Stimulated activated naive B cell treated with anti-CD40 and anti-IgM and Interleukin-4, amounts not matched to agents 10 μg/mL and 1 μg/mL and 100 μg/mL, for 72 hours (primary cell): Measurements from ENCODE around the gene SF3B6.
A peak's percentile ranks its signal among the peaks of the same experiment; 100 is the strongest.
"Not testable (repeated sequence)": the region's sequence is repeated elsewhere in the genome, so short reads cannot be mapped to it uniquely, and the experiment has no call there.

Experiments used
- ATAC-seq, 2 donors: fragments of 150-1000 bp; cut with Tn5 transposase; replicated peaks; 2 replicates each; pipeline ENCODE4 v1.10.0; 2021; ENCODE audit warnings: moderate library complexity in 1 of 2
- DNase-seq: peaks from one replicate; pipeline ENCODE4 v3.0.0; 2021
- H3K27ac Mint-ChIP-seq: one replicate; pipeline ENCODE4 v1.8.0; 2022; ENCODE audit warnings: mild to moderate bottlenecking, mixed read lengths
- H3K27me3 Mint-ChIP-seq, 2 donors: one replicate each; pipeline ENCODE4 v1.8.0; 2022; ENCODE audit warnings: mixed read lengths in 2 of 2
- H3K36me3 Mint-ChIP-seq, 2 donors: one replicate each; pipeline ENCODE4 v1.8.0; 2022; ENCODE audit warnings: mixed read lengths in 2 of 2, mild to moderate bottlenecking in 1 of 2
- H3K4me1 Mint-ChIP-seq, 2 donors: one replicate each; pipeline ENCODE4 v1.8.0; 2022; ENCODE audit warnings: mixed read lengths in 2 of 2, mild to moderate bottlenecking in 1 of 2
- H3K4me3 Mint-ChIP-seq, 2 donors: one replicate each; pipeline ENCODE4 v1.8.0; 2022; ENCODE audit warnings: mild to moderate bottlenecking in 2 of 2, mixed read lengths in 2 of 2, moderate library complexity in 1 of 2
- H3K9me3 Mint-ChIP-seq, 2 donors: one replicate each; pipeline ENCODE4 v1.8.0; 2022; ENCODE audit warnings: mixed read lengths in 2 of 2, mild to moderate bottlenecking in 1 of 2

SF3B6 gene

GRCh38 chr2:24075915-24076848 lies at the start of gene SF3B6:
Gene SF3B6 (minus strand): TSS chr2:24076326. CDS start chr2:24076229, 97 bp downstream.
- peak; percentile 98 for DNase-seq
- no peaks in the 10 kb centered on the region for H3K27me3 Mint-ChIP-seq
- H3K36me3 Mint-ChIP-seq: peaks cover 1 to 19% of the 10 kb centered on the region in 2 donors
- peaks cover 17 to 30% of the 10 kb centered on the region in 2 donors for H3K4me1 Mint-ChIP-seq
- H3K4me3 Mint-ChIP-seq: peak within 1 kb of the TSS; percentile 93 to 98
- no peaks in the 10 kb centered on the region for H3K9me3 Mint-ChIP-seq
- H3K27ac Mint-ChIP-seq: peak within 1 kb of the TSS; percentile 97
- peak; percentile 93 for ATAC-seq

- DNase-seq: no peak
- peaks cover 12 to 26% of the 10 kb centered on the region in 2 donors for H3K4me1 Mint-ChIP-seq
- peak overlapping the region; percentile 92 to 94 for H3K4me3 Mint-ChIP-seq
- peak overlapping the region; percentile 93 for H3K27ac Mint-ChIP-seq
- peaks cover 3 to 4% of the 10 kb centered on the region in 2 donors for H3K36me3 Mint-ChIP-seq
- H3K27me3 Mint-ChIP-seq: no peaks in the 10 kb centered on the region
- peak; percentile 9 to 12 for ATAC-seq
- H3K9me3 Mint-ChIP-seq: no peaks in the 10 kb centered on the region
Observed at GRCh38 chr2:24123922-24124580, 47.9 kb upstream of the SF3B6 start.

GRCh38 chr2:24123195-24123921 lies 47.2 kb upstream of the SF3B6 start, which contains the start of the genes FAM228B and PFN4:
Gene FAM228B (plus strand): TSS chr2:24123469. CDS start chr2:24124362, 893 bp downstream.
Gene PFN4 (minus strand): TSS chr2:24123334. CDS start chr2:24122535, 799 bp downstream.
- no peaks in the 10 kb centered on the region for H3K9me3 Mint-ChIP-seq
- H3K4me1 Mint-ChIP-seq: peaks cover 12 to 24% of the 10 kb centered on the region in 2 donors
- peak; percentile 93 to 95 for ATAC-seq
- peak within 1 kb of the TSS; percentile 92 to 94 for H3K4me3 Mint-ChIP-seq
- H3K36me3 Mint-ChIP-seq: peaks cover 3 to 4% of the 10 kb centered on the region in 2 donors
- H3K27ac Mint-ChIP-seq: peak within 1 kb of the TSS; percentile 93
- no peaks in the 10 kb centered on the region for H3K27me3 Mint-ChIP-seq
- DNase-seq: peak; percentile 83

- no peak for ATAC-seq
- H3K4me3 Mint-ChIP-seq: peak overlapping the region; percentile 87 to 94
- H3K27ac Mint-ChIP-seq: peak overlapping the region; percentile 91
- DNase-seq: no peak
- no peaks in the 10 kb centered on the region for H3K27me3 Mint-ChIP-seq
- no peaks in the 10 kb centered on the region for H3K9me3 Mint-ChIP-seq
- H3K4me1 Mint-ChIP-seq: peaks cover 12 to 24% of the 10 kb centered on the region in 2 donors
- H3K36me3 Mint-ChIP-seq: no peaks in the 10 kb centered on the region
Observed at GRCh38 chr2:24122366-24123194, 46.5 kb upstream of the SF3B6 start.

GRCh38 chr2:24121469-24121868 lies 45.3 kb upstream of the SF3B6 start:
- ATAC-seq: no peak
- Mint-ChIP-seq H3K4me1 (peaks cover 12 to 24% of the 10 kb centered on the region in 2 donors), H3K27me3 (no peaks in the 10 kb centered on the region), H3K9me3 (no peaks in the 10 kb centered on the region), H3K4me3 (no peak overlapping the region), H3K36me3 (no peaks in the 10 kb centered on the region), H3K27ac (no peak overlapping the region)
- no peak for DNase-seq

GRCh38 chr2:24121066-24121465 lies 44.9 kb upstream of the SF3B6 start:
- Mint-ChIP-seq H3K4me3 (no peak overlapping the region), H3K27me3 (no peaks in the 10 kb centered on the region), H3K4me1 (peaks cover 12 to 24% of the 10 kb centered on the region in 2 donors), H3K9me3 (no peaks in the 10 kb centered on the region), H3K27ac (no peak overlapping the region), H3K36me3 (no peaks in the 10 kb centered on the region)
- ATAC-seq (no peak), DNase-seq (no peak)

GRCh38 chr2:24117902-24118301 lies 41.8 kb upstream of the SF3B6 start:
- H3K27ac Mint-ChIP-seq: no peak overlapping the region
- peaks cover 1 to 5% of the 10 kb centered on the region in 2 donors for H3K4me1 Mint-ChIP-seq
- ATAC-seq: no peak

GRCh38 chr2:24115057-24115456 lies 38.9 kb upstream of the SF3B6 start:
- DNase-seq (no peak), ATAC-seq (no peak)
- no peaks in the 10 kb centered on the region for H3K27me3 Mint-ChIP-seq

More at GRCh38 chr2:24117902-24118301, 41.8 kb upstream of the SF3B6 start:
- no peaks in the 10 kb centered on the region for H3K27me3 Mint-ChIP-seq
- DNase-seq: no peak
- no peak overlapping the region for H3K4me3 Mint-ChIP-seq
- H3K36me3 Mint-ChIP-seq: no peaks in the 10 kb centered on the region
- H3K9me3 Mint-ChIP-seq: no peaks in the 10 kb centered on the region

GRCh38 chr2:24111407-24111901 lies 35.3 kb upstream of the SF3B6 start:
- no peak for ATAC-seq
- Mint-ChIP-seq H3K27ac (no peak overlapping the region), H3K9me3 (peaks cover 15 to 22% of the 10 kb centered on the region in 2 donors), H3K4me3 (no peak overlapping the region), H3K36me3 (peaks cover 0 to 8% of the 10 kb centered on the region in 2 donors), H3K27me3 (no peaks in the 10 kb centered on the region), H3K4me1 (peaks cover 0 to 2% of the 10 kb centered on the region in 2 donors)
- no peak for DNase-seq

More at GRCh38 chr2:24115057-24115456, 38.9 kb upstream of the SF3B6 start:
- Mint-ChIP-seq H3K4me3 (no peak overlapping the region), H3K9me3 (no peaks in the 10 kb centered on the region), H3K27ac (no peak overlapping the region), H3K4me1 (peaks cover 0 to 2% of the 10 kb centered on the region in 2 donors), H3K36me3 (no peaks in the 10 kb centered on the region)

- Mint-ChIP-seq H3K9me3 (peaks cover 17 to 22% of the 10 kb centered on the region in 2 donors), H3K36me3 (peaks cover 2 to 10% of the 10 kb centered on the region in 2 donors), H3K4me1 (peaks cover 0 to 2% of the 10 kb centered on the region in 2 donors), H3K27ac (no peak overlapping the region), H3K27me3 (no peaks in the 10 kb centered on the region), H3K4me3 (no peak overlapping the region)
- DNase-seq: no peak
- no peak for ATAC-seq
Observed at GRCh38 chr2:24110660-24111303, 34.7 kb upstream of the SF3B6 start.

GRCh38 chr2:24109431-24109830 lies 33.3 kb upstream of the SF3B6 start:
- Mint-ChIP-seq H3K4me1 (peaks cover 10% of the 10 kb centered on the region in 2 donors), H3K9me3 (peaks cover 21 to 26% of the 10 kb centered on the region in 2 donors), H3K36me3 (peaks cover 5 to 17% of the 10 kb centered on the region in 2 donors)
- not testable (repeated sequence) for ATAC-seq, DNase-seq, H3K27me3 Mint-ChIP-seq, H3K4me3 Mint-ChIP-seq, H3K27ac Mint-ChIP-seq

GRCh38 chr2:24107336-24107735 lies 31.2 kb upstream of the SF3B6 start:
- peaks cover 18 to 24% of the 10 kb centered on the region in 2 donors for H3K4me1 Mint-ChIP-seq
- H3K9me3 Mint-ChIP-seq: peaks cover 21 to 26% of the 10 kb centered on the region in 2 donors
- no peaks in the 10 kb centered on the region for H3K27me3 Mint-ChIP-seq
- DNase-seq: no peak
- H3K36me3 Mint-ChIP-seq: peaks cover 5 to 23% of the 10 kb centered on the region in 2 donors
- no peak for ATAC-seq
- H3K4me3 Mint-ChIP-seq: no peak overlapping the region
- no peak overlapping the region for H3K27ac Mint-ChIP-seq
